ENCODE data around the gene OR5AN1.
"Not testable (repeated sequence)": the region's sequence is repeated elsewhere in the genome, so short reads cannot be mapped to it uniquely, and the experiment has no call there.

- not testable (repeated sequence) for TF ChIP-seq CTCF (conservative IDR thresholded peaks at IDR 0.05 in 1 of 2, IDR thresholded peaks at IDR 0.05 in 1 of 2; ENCODE audit: extremely low read depth in 1 of 2, insufficient read depth in 1 of 2, low read depth in 1 of 2, low read length in 2 of 2); EZH2 (IDR thresholded peaks at IDR 0.05; ENCODE audit: borderline replicate concordance, low read length)
These were observed 13.6 kb downstream of the OR5AN1 start for GRCh38 chr11:59372324-59372723.
